ENCODE results near the gene PHF20.

DNA sequence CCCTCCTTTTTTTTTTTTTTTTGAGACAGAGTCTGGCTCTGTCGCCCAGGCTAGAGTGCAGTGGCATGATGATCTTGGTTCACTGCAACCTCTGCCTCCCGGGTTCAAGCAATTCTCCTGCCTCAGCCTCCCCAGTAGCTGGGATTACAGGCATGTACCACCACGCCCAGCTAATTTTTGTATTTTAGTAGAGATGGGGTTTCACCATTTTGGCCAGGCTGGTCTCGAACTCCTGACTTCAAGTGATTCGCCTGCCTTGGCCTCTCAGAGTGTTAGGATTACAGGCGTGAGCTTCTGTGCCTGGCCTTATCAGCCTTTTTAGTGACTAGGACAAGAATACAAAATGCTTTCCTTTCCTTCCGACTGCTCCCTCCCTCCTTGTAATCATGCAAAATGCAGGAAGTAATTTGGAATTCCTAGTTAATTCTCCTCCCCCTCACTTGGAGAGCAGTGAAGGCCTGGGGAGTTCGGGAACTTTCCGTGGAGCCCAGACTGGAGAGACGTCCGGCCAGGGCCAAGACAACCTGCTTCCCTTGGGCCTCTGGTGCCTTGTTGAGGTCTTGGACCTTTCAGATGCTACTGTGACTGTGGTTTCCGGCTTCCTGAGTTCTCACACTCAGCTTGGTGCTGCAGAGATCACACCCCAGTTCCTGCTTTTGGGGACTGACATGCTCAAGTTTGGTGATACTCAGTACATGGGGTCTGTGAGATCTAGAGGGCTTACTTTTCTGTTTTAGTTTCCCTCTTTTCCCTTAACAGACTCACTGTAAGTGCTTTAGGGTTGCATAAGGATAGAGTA is 3.9 kb upstream of the PHF20 start:
- TF ChIP-seq POLR2A (IDR thresholded peaks at IDR 0.05) = peak in 2 of 4 donors; percentile 37 to 71
- TF ChIP-seq CTCF (IDR thresholded peaks at IDR 0.05) = no peak

All from esophagus squamous epithelium (tissue), 4 donors.